Kidney epithelial cell (primary cell): ENCODE measurements around the gene RIPK3. TPM values are rescaled to one million over a fixed set of nuclear protein-coding genes. Genes with fewer than 3 reads are reported as not detected.
"Not testable (repeated sequence)": the region's sequence is repeated elsewhere in the genome, so short reads cannot be mapped to it uniquely, and the experiment has no call there.

Source experiments
- DNase-seq: peaks from one replicate; pipeline ENCODE4 v3.0.0-alpha.2; 2010; ENCODE audit warnings: low read depth
- H3K27me3 ChIP-seq: 2 replicates; pipeline ENCODE4 v1.6.0; 2011; ENCODE audit warnings: low read length; ENCODE audit not compliant: control insufficient read depth, insufficient read depth
- H3K36me3 ChIP-seq: 2 replicates; pipeline ENCODE4 v1.5.1; 2011; ENCODE audit warnings: low read length; ENCODE audit not compliant: control insufficient read depth, insufficient read depth
- H3K4me3 ChIP-seq: 2 replicates; pipeline ENCODE4 v1.5.1; 2011; ENCODE audit warnings: low read depth, mild to moderate bottlenecking, control low read depth, low read length
- CTCF ChIP-seq: IDR thresholded peaks from 2 replicates; pipeline ENCODE4 v1.5.1; 2011; ENCODE audit warnings: mild to moderate bottlenecking, moderate library complexity, low read length, control low read depth, inconsistent platforms; ENCODE audit not compliant: insufficient read depth, poor library complexity, severe bottlenecking
- total RNA-seq: library from RNA; depleted of rRNA; stranded (reverse); fragments of >200 nt; gene quantifications from 2 replicates; pipeline ENCODE4 v1.2.3, GENCODE V29; 2015

Gene RIPK3
- total RNA-seq, 1 donor from 2014 or later = 2.3 TPM

- Histone ChIP-seq H3K4me3 (no peak overlapping the region), H3K36me3 (no peaks in the 10 kb centered on the region), H3K27me3 (peaks cover 31% of the 10 kb centered on the region)
- no peak for TF ChIP-seq CTCF
- no peak for DNase-seq
Observed at GRCh38 chr14:24329736-24330135, 10.1 kb downstream of the RIPK3 start.

GRCh38 chr14:24329073-24329663 lies 10.6 kb downstream of the RIPK3 start:
- H3K27me3 ChIP-seq = peaks cover 26% of the 10 kb centered on the region
- no peak for DNase-seq
- no peak for TF ChIP-seq CTCF
- no peaks in the 10 kb centered on the region for H3K36me3 ChIP-seq
- no peak overlapping the region for H3K4me3 ChIP-seq

- not testable (repeated sequence) for H3K4me3 ChIP-seq, H3K36me3 ChIP-seq, DNase-seq
- TF ChIP-seq CTCF = peak; percentile 28
- H3K27me3 ChIP-seq = peaks cover 20% of the 10 kb centered on the region
Observed at GRCh38 chr14:24327914-24328313, 11.9 kb downstream of the RIPK3 start.

GRCh38 chr14:24327303-24327702 lies 12.5 kb downstream of the RIPK3 start:
- DNase-seq = no peak
- no peak overlapping the region for H3K4me3 ChIP-seq
- TF ChIP-seq CTCF = no peak
- peaks cover 18% of the 10 kb centered on the region for H3K27me3 ChIP-seq
- no peaks in the 10 kb centered on the region for H3K36me3 ChIP-seq

GRCh38 chr14:24325963-24326362 lies 13.8 kb downstream of the RIPK3 start:
- H3K4me3 ChIP-seq = no peak overlapping the region
- no peak for DNase-seq
- peaks cover 18% of the 10 kb centered on the region for H3K27me3 ChIP-seq
- TF ChIP-seq CTCF = no peak
- H3K36me3 ChIP-seq = no peaks in the 10 kb centered on the region

GRCh38 chr14:24325041-24325530 lies 14.7 kb downstream of the RIPK3 start:
- TF ChIP-seq CTCF = no peak
- H3K4me3 ChIP-seq = no peak overlapping the region
- no peaks in the 10 kb centered on the region for H3K36me3 ChIP-seq
- DNase-seq = no peak
- H3K27me3 ChIP-seq = peaks cover 17% of the 10 kb centered on the region
